HepG2 (cell line): ENCODE measurements around the gene ZP2. TPM values are rescaled to one million over a fixed set of nuclear protein-coding genes. Genes with fewer than 3 reads are reported as not detected.

Source experiments
- ATAC-seq: fragments of 200-7000 bp; cut with Tn5 transposase; 3 replicates; pipeline ENCODE4 v1.9.1; 2020; ENCODE audit warnings: mild to moderate bottlenecking, moderate library complexity
- BruUV-seq: library from RNA; stranded (reverse); fragments of 400-500 nt; replicated peaks from 2 replicates; lab custom pipeline; 2021; lab: Mats Ljungman, UMichigan
- CTCF ChIA-PET: fragments of 300-600 bp; formaldehyde crosslinking; extraction: SDS; loops from one replicate; lab custom pipeline; 2021; ENCODE audit warnings: low total read pairs, inconsistent platforms, low intra/inter-chr PET ratio; lab: Yijun Ruan, JAX
- POLR2A ChIA-PET: fragments of 350-600 bp; sonication (Branson Sonifier 250); formaldehyde crosslinking; loops from one replicate; lab custom pipeline; 2020; ENCODE audit warnings: antibody characterized with exemption, inconsistent platforms; lab: Yijun Ruan, JAX
- DNase-seq: peaks from one replicate; pipeline ENCODE4 v3.0.0-alpha.2; 2015; ENCODE audit warnings: low spot score
- FAIRE-seq: peaks from 3 replicates; lab custom pipeline; 2011; peaks lifted over from hg19 to GRCh38; lab: Jason Lieb, UNC
- H2AFZ ChIP-seq: one replicate; pipeline ENCODE4 v1.6.1; 2011; ENCODE audit warnings: low read length, inconsistent platforms
- H3K27ac ChIP-seq: fragments of 300-600 bp; 3 replicates; pipeline ENCODE4 v1.8.0; 2011; ENCODE audit warnings: mixed run types, mild to moderate bottlenecking, mixed read lengths, low read length, inconsistent platforms; ENCODE audit not compliant: insufficient read depth; ENCODE audit errors: extremely low read length
- H3K27me3 ChIP-seq, 2 experiments: fragments of 200-600 bp in 1 of 2; 2 replicates in 1 of 2; 3 replicates in 1 of 2; pipeline versions ENCODE4 v1.6.0 to v1.8.0; 2011; ENCODE audit warnings: low read length in 2 of 2, mild to moderate bottlenecking in 2 of 2, moderate library complexity in 2 of 2, inconsistent platforms in 1 of 2; ENCODE audit not compliant: insufficient read depth in 2 of 2, control insufficient read depth in 1 of 2
- H3K36me3 ChIP-seq, 2 experiments: fragments of 200-600 bp in 1 of 2; replicated peaks in 1 of 2; 2 replicates in 1 of 2; 3 replicates in 1 of 2; pipeline versions ENCODE4 v1.5.1 to v1.8.0; 2011; ENCODE audit warnings: low read length in 2 of 2, inconsistent platforms in 1 of 2; ENCODE audit not compliant: insufficient read depth in 2 of 2, control insufficient read depth in 1 of 2
- H3K4me1 ChIP-seq: 2 replicates; pipeline ENCODE4 v1.5.1; 2012; ENCODE audit warnings: low read length, inconsistent platforms; ENCODE audit not compliant: insufficient read depth
- H3K4me2 ChIP-seq: 2 replicates; pipeline ENCODE4 v1.6.0; 2011; ENCODE audit warnings: low read depth, low read length, inconsistent platforms
- H3K4me3 ChIP-seq, 3 experiments: fragments of 200-600 bp in 1 of 3; sonication (generic), shearing (Covaris generic) in 1 of 3; replicated peaks in 1 of 3; 2 replicates each; pipeline ENCODE4 v1.5.1; 2011 to 2016; ENCODE audit warnings: low read length in 3 of 3, inconsistent platforms in 2 of 3, low read depth in 2 of 3, mild to moderate bottlenecking in 2 of 3, control low read depth in 1 of 3, mixed read lengths in 1 of 3; ENCODE audit not compliant: insufficient read depth in 1 of 3
- H3K79me2 ChIP-seq: one replicate; pipeline ENCODE4 v1.6.1; 2011; ENCODE audit warnings: low read length, inconsistent platforms; ENCODE audit not compliant: insufficient read depth
- H3K9ac ChIP-seq: 2 replicates; pipeline ENCODE4 v1.6.0; 2011; ENCODE audit warnings: mild to moderate bottlenecking, low read depth, low read length, inconsistent platforms; ENCODE audit not compliant: insufficient read depth
- H3K9me3 ChIP-seq: 2 replicates; pipeline ENCODE4 v1.5.1; 2012; ENCODE audit warnings: mild to moderate bottlenecking, low read length
- H4K20me1 ChIP-seq: 2 replicates; pipeline ENCODE4 v1.6.0; 2011; ENCODE audit warnings: inconsistent platforms, mild to moderate bottlenecking, low read length, moderate library complexity; ENCODE audit not compliant: insufficient read depth
- ARHGAP35 ChIP-seq: sonication (generic); formaldehyde crosslinking; IDR thresholded peaks from 2 replicates; pipeline ENCODE4 v1.9.0; 2022; ENCODE audit warnings: mild to moderate bottlenecking, inconsistent platforms, moderate library complexity, missing genetic modification reagents, borderline replicate concordance
- ATF2 ChIP-seq: sonication (generic); formaldehyde crosslinking; IDR thresholded peaks from 2 replicates; pipeline ENCODE4 v1.4.0; 2020; ENCODE audit warnings: missing genetic modification reagents
- BRD4 ChIP-seq: sonication (generic); formaldehyde crosslinking; IDR thresholded peaks from 2 replicates; pipeline ENCODE4 v1.4.0; 2020; ENCODE audit warnings: missing genetic modification reagents
- CBX2 ChIP-seq, 2 experiments: fragments of 200-600 bp in 1 of 2; sonication (generic); formaldehyde crosslinking in 1 of 2; IDR thresholded peaks; 2 replicates each; pipeline versions ENCODE4 v1.7.0 to v1.8.1; 2018 to 2022; ENCODE audit warnings: low read depth in 2 of 2, low read length in 1 of 2, mild to moderate bottlenecking in 1 of 2, missing genetic modification reagents in 1 of 2
- CEBPG ChIP-seq: IDR thresholded peaks from 2 replicates; pipeline ENCODE4 v1.6.1; 2016
- DZIP1 ChIP-seq: sonication (generic); formaldehyde crosslinking; IDR thresholded peaks from 2 replicates; pipeline ENCODE4 v1.5.0; 2020; ENCODE audit warnings: mild to moderate bottlenecking, missing genetic modification reagents
- KAT8 ChIP-seq: IDR thresholded peaks from 2 replicates; pipeline ENCODE4 v1.6.1; 2016; ENCODE audit warnings: missing genetic modification reagents, missing compliant biosample characterization
- MAFF ChIP-seq: IDR thresholded peaks from 2 replicates; pipeline ENCODE4 v1.6.1; 2011; ENCODE audit warnings: low read depth, low read length, improper control_type of control experiment
- PTBP1 ChIP-seq: fragments of 200-400 bp; formaldehyde crosslinking; IDR thresholded peaks from 2 replicates; pipeline ENCODE4 v1.6.1; 2018; ENCODE audit warnings: low read length, low read depth; ENCODE audit not compliant: poor library complexity, severe bottlenecking
- ZNF20 ChIP-seq: sonication (generic); formaldehyde crosslinking; IDR thresholded peaks from 2 replicates; pipeline ENCODE4 v1.4.0; 2020; ENCODE audit warnings: mild to moderate bottlenecking, moderate library complexity, missing genetic modification reagents
- ZNF747 ChIP-seq: sonication (generic); formaldehyde crosslinking; IDR thresholded peaks from 2 replicates; pipeline ENCODE4 v1.8.1; 2023; ENCODE audit warnings: missing genetic modification reagents, mild to moderate bottlenecking, borderline replicate concordance
- ZNF790 ChIP-seq: sonication (generic); formaldehyde crosslinking; IDR thresholded peaks from 2 replicates; pipeline ENCODE4 v1.8.0; 2022; ENCODE audit warnings: missing genetic modification reagents, mild to moderate bottlenecking, borderline replicate concordance
- in situ Hi-C: cut with HindIII; loops from 2 replicates; pipeline ENCODE4 v1.10.0; 2017; ENCODE audit warnings: low pct_unique_long_range_greater_than_20kb; ENCODE audit not compliant: extremely low pct_ligation_motif_present
- intact Hi-C: fragments of 100-400 bp; cut with micrococcal nuclease; formaldehyde crosslinking; loops from one replicate; pipeline ENCODE4 v1.10.0; 2022; ENCODE audit not compliant: unreplicated experiment
- polyA plus RNA-seq, 8 experiments: library from polyadenylated mRNA; depleted of rRNA in 3 of 8; stranded (reverse) in 7 of 8; unstranded in 1 of 8; fragments of >200 nt; fragmentation: Illumina TruSeq in 4 of 8; extraction: Trizol in 4 of 8; gene quantifications; 2 replicates each; pipeline versions ENCODE4 v1.2.1 to v1.2.3, GENCODE V29; 2011 to 2016; ENCODE audit warnings: low read depth in 4 of 8, missing spikeins in 1 of 8, mixed read lengths in 1 of 8; ENCODE audit not compliant: insufficient read depth in 1 of 8
- total RNA-seq, 5 experiments: library from RNA; depleted of rRNA; stranded (reverse); fragments of >200 nt; fragmentation: Illumina TruSeq; extraction: Trizol; gene quantifications; 2 replicates each; pipeline ENCODE4 v1.2.3, GENCODE V29; 2016; ENCODE audit warnings: low read depth in 1 of 5

The ZP2 gene
- total and polyA plus RNA-seq, 2 of the 13 experiments (the other 11 are each of a cell fraction or from before 2014, with no cell fraction given) = not detected

GRCh38 chr16:21192991-21193390, 18.4 kb downstream of the ZP2 start (continued):
- no peak for TF ChIP-seq DZIP1 (CRISPR knock-in tag)
- TF ChIP-seq ZNF747 (CRISPR knock-in tag) = no peak
- no peak for TF ChIP-seq ATF2 (CRISPR knock-in tag)
- TF ChIP-seq CEBPG (CRISPR knock-in tag) = no peak
- TF ChIP-seq BRD4 (CRISPR knock-in tag) = no peak

GRCh38 chr16:21190599-21190998, 20.8 kb downstream of the ZP2 start:
- Histone ChIP-seq H3K9me3 (no peaks in the 10 kb centered on the region), H3K4me3 (no peak overlapping the region), H3K4me1 (peaks cover 30% of the 10 kb centered on the region), H3K27ac (no peak overlapping the region), H3K27me3 (peaks cover 0 to 22% of the 10 kb centered on the region in 2 experiments; a peak in 2 of 5 replicates), H3K36me3 (no peaks in the 10 kb centered on the region), H3K4me2 (no peak overlapping the region), H3K9ac (no peak overlapping the region), H4K20me1 (no peaks in the 10 kb centered on the region), H2AFZ (no peak overlapping the region), H3K79me2 (no peaks in the 10 kb centered on the region)
- in situ Hi-C loops (no loop called here), intact Hi-C loops (no loop called here)
- ATAC-seq (no peak), FAIRE-seq (no peak), DNase-seq (no peak)
- ChIA-PET CTCF (interaction anchor here (3.9 kb wide), 1 partner anchor 87 kb away, joined by 58 read pairs; the partner anchor contains the start of gene CRYM), POLR2A (no interaction called here)
- no TSS peak for BruUV-seq
- TF ChIP-seq ZNF20 (CRISPR knock-in tag) = no peak
- no peak for TF ChIP-seq PTBP1
- TF ChIP-seq CBX2 (IDR thresholded peaks at IDR 0.05; ENCODE audit: low read depth, low read length) = no peak
- no peak for TF ChIP-seq CBX2 (CRISPR knock-in tag; IDR thresholded peaks at IDR 0.05; ENCODE audit: low read depth)
- TF ChIP-seq ARHGAP35 (CRISPR knock-in tag) = no peak
- TF ChIP-seq ZNF790 = no peak
- no peak for TF ChIP-seq KAT8 (CRISPR knock-in tag)
- TF ChIP-seq MAFF = no peak
